NCI-H226 (cell line): ENCODE results near the gene PGBD2.
"Not testable (repeated sequence)": the region's sequence is repeated elsewhere in the genome, so short reads cannot be mapped to it uniquely, and the experiment has no call there.

Experiments used
- DNase-seq: peaks from one replicate; pipeline ENCODE4 v3.0.0-alpha.2; 2015

Gene PGBD2, protein sequence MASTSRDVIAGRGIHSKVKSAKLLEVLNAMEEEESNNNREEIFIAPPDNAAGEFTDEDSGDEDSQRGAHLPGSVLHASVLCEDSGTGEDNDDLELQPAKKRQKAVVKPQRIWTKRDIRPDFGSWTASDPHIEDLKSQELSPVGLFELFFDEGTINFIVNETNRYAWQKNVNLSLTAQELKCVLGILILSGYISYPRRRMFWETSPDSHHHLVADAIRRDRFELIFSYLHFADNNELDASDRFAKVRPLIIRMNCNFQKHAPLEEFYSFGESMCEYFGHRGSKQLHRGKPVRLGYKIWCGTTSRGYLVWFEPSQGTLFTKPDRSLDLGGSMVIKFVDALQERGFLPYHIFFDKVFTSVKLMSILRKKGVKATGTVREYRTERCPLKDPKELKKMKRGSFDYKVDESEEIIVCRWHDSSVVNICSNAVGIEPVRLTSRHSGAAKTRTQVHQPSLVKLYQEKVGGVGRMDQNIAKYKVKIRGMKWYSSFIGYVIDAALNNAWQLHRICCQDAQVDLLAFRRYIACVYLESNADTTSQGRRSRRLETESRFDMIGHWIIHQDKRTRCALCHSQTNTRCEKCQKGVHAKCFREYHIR

DNA sequence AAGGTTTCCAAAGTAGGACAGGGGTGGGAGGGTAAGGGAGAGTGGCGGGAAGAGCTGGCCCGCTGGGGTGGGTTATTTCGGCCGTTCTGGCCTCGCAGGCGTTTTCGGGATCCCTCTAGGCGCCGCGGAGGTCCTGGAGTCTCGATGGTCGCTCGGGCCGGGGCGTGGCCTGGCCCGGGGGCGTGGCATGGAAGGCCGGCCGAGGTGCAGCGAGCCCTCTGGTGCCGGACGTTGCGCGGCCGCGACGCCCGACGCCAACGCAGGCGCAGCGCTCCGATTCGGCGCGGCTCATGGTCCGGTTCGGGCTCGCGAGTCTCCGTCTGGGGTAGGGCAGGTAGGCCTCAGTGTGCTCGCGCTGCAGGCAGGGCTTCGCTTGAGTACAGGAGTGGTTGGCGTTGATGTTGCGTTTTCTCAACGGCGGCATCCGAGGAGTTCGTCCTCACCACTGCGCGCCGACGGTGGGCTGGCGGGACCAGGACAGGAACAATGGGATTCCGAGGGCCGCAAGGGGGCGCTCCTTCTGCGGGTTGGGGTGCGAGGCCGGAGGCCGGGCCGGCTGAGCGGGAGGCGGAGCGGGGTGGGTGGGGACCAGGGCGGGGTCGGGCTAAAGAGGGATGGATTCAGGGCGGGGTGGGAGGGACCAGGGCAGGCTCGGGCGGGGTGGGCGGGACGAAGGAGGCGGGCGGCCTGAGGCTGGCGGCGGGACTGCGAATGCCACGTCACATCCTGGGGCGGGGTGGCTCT is at the start of gene PGBD2:
Gene PGBD2 (plus strand): TSS at position 227 of the 744 bp plus-strand sequence. CDS start 7,628 bp downstream, outside the sequence.
- peak; percentile 86 for DNase-seq

DNA sequence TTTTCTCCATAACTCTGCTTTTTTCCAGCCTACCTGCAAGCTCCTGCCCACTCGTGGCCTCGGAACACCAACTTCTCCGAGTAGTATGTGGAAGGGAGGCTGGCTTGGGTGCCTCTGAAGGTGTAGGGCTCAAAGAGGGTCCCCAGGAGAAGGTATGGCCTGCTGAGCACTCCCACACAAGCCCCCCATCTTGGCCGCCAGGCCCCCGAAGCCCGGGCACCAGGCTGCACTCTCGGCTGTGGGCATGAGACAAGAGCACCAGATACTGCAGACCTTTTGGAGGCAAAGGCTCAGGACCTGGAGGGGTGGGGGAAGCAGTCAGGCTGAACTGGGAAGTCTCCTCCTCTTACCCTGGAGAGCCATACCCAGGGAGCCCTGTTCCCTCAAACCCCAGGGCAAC is 48.8 kb upstream of the PGBD2 start:
- DNase-seq: no peak

DNA sequence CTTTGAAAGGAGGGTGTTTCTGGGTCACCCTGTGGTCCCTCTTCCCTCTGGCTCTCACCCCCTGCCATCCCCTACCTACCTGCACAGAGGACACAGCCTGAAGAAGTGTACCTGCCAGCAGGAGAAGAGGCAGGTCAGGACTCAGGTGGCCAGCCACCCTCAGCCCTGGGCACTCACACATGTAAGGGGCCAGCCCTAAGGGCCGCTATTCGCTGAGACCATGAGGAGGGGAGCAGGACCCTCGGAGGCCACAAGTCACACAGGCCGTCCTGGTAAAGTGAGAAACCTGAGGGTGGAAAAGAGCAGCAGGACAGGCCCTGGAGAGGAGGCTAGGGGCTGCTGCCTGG is 48.3 kb upstream of the PGBD2 start:
- DNase-seq: no peak

DNA sequence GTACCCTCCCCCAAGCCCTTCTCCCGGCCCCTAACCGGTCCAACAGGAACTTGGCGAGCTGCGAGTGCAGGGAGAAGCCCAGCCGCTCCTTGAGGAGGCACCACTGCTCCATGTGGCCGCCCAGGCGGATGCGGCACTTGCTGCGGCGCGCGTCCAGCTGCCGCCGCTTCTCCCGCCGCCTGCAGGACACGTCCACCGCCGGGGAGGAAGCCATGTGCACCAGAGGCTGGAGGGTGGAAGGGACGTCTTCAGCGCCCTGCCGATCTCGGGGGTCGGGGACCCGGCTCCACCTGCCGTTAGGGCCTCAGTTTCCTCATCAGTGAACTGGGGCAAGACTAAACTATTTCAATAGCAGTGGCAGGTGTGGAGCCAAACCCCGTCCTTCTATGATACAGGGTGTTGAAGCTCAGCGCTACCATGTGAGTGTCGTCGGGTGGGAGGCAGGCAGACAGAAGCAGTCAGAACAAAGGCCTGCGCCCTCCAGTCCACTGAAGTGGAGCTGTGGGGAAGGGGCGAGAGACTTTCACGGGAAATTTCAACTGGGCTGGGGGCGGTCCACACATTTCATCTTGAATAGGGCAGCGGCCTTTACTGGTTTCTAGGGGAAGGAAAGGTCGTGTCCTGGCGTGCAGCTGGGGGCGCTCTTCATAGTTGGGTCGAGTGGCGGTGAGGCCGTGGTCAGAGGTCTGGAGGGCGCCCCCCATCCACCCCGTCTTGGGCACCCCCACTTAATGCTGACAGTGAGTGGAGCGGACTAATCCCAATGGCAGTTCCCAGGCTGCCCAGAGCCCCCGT is 47.7 kb upstream of the PGBD2 start:
- no peak for DNase-seq

DNA sequence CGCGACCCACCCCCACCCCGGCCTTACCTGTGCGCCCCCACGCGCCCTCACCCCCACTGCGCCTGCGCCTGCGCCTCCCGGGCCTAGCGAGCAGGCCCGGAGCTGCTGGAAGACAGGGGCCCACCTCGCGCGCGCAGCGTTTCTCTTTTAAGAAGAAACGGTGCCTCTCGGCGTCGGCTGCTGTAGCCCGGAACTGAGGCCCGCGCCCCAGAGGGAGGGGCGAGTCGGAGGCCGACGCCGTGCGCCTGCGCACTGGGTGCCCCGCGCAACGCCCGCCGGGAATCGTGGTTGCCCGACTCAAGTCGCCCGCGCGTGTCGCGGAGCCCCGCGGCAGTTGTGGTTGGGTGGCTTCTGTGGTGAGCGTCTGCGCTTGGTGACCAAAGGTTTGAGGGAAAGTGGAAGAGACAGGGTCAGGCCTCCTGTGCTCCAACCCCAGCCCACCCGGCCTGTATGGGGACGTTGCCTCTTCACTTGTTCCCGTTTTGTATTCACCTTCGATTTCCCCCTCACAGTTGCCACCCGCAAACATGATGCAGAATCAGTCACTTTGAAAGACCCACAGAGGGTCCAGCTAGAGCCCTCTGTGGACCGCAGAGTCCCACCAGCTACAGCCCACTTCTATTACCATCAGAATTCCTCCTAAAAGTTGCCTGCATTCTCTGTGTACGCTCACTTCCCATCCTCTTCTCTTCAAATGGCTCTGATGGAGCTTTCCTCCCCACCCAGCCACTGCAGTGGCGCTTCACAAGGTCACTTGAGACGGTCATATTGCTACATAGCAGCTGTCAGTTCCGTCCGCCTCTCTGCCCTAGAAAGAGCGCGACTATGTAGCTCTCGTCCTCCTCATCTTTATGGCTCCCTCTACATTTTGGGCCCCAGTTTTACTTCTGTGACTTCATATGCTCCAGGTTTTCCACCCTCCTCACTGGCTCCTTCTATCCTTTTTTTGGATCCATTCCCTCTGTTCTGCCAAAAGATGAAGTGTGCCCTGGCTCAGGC is 46.8 kb upstream of the PGBD2 start, which contains the start of gene ZNF692:
Gene ZNF692 (minus strand): TSS at position 195 of the 999 bp plus-strand sequence. CDS start 776 bp downstream, outside the sequence.
- peak; percentile 95 for DNase-seq

DNA sequence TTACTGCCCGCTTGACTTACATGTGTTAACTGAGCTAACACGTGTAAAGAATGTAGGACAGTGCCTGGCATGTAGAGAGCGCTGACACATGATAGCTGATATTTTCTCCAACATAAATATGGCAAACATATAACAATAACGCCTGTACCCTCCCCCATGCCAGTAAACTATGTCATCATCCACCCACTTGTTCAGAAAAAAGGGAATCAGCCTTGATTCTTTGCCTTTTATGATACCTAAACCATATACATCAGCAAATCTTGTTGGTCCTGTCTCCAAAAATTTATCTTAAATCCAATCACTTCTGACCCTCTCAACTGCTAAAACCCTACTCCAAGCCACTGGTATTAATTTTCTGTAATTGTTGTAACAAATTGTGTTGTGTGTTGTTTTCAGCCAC is 46.0 kb upstream of the PGBD2 start:
- DNase-seq: no peak

DNA sequence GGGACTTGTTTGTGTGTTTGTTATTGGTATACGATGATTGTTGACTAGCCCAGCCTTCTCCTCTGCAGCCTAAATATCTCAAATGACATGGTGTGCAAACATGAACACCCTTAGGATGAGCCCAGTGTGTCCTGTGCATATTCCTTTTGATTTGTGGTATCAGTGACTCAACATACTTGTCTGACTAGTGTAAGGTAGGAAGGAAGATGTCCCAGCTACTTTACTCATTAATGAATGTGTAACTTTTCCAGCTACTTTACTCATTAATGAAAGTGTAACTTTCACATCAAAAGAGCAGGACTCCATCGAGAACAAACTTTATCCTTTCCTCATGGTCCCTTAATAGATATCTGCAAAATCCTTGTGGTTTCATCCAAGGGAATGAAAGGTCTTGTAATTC is 44.4 kb upstream of the PGBD2 start:
- no peak for DNase-seq

DNA sequence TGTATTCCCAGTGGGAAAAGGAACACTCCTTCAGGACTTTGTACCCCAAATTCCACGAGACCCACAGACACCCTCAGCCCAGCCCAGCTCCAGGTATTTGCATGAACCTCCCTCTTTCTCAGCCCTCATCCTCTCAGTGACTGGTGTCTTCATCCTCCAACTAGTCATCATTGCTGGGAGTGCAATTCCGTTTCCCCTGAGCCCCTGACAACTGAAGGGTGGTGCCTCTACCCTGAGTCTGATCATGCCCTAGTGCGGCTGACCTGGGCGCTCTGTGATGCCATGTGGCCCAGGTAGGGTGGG is 43.4 kb upstream of the PGBD2 start:
- DNase-seq: no peak

DNA sequence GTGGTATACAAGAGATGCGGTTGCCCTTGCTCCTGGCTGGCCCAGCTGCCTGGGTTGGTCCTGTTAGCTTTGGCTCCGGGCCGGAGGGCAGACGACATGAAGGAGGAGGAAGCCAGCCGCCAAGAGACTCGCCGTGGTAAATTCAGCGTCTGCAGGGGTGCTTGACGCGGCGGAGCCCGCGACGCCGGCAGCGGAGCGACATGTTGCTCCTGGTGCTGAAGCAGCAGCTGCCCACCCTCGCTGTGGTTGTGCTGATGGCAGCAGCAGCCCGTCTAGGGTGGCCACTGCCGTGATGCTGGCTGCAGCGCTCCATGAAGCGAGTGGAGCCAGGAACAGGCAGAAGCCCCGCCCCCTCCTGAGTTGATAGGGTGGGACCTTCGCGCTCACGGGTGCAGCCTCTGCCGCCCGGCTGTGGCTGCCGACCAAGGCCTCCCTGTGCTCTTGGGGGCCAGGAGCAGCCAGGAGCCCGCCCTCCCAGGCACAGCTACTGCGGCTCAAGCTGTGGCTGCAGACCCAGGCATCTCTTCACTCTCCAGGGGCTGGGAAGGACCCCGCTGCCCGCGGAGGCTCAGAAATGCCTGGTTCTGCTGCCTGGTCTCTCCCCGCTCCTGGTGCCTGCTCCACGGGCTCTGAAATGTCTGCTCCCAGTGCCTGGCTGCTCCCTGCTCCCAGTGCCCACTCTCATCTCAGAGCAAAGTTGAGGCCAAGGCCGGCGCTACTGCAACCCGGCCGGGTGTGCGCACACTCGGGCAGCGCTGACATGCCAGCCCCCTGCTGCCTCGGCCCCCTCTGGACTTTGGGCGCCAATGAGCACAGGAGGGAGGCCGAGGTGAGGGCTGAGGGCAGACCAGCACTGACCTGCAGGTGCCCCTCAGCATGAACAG is 42.8 kb upstream of the PGBD2 start:
- peak; percentile 14 for DNase-seq

DNA sequence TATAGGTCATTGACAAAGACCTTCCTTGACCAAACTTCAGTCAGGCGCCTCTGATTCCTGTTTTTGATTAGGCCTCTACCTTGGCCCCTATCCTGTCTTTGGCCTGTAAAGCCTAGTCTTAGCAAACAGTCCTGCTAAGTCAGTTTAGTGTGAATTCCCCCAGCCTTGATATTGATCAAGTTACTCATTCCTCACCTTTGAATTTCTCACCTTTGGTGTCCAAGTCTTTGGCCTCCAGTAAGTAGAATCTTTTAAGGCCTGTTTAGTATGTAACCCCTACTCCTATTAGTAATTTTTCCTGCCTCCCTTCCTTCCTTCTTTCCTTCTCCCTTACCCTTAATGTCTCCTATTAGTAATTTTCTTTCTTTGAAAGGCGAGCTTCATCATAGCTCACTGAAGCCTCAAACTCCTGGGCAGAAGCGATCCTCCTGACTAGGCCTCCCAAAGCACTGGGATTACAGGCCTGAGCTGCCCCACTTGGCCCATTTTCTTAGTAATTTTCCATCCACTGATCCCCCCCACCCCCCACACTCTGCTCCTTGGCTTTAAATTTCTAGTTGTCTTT is 34.1 kb upstream of the PGBD2 start:
- DNase-seq: no peak

DNA sequence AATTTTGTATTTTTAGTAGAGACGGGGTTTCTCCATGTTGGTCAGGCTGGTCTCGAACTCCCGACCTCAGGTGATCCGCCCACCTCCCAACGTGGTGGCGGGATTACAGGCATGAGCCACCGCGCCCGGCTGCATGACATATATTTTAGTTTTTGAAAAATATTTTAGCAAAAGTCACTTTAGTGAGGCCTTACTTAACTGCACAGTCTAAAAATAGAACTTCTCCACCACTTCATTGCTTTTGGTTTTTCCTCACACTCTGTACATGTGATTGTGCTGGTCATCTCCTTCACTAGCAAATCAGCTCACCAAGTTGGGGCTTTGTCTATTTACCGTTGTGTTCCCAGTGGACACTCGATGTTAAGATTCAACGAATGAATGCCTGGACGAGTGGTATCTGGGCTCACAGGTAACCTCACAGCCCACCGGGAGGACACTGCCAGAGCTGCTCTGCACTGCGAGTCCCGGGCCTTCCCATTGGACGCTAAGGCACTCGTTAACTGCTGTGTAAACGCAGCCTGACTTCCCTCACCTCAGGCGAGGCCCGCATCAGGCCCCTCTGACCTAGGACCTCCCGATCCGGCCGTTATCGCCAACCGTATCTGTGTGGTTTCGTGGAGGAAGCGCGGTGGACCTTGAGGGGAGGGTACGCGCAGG is 33.2 kb upstream of the PGBD2 start:
- peak; percentile 56 for DNase-seq

DNA sequence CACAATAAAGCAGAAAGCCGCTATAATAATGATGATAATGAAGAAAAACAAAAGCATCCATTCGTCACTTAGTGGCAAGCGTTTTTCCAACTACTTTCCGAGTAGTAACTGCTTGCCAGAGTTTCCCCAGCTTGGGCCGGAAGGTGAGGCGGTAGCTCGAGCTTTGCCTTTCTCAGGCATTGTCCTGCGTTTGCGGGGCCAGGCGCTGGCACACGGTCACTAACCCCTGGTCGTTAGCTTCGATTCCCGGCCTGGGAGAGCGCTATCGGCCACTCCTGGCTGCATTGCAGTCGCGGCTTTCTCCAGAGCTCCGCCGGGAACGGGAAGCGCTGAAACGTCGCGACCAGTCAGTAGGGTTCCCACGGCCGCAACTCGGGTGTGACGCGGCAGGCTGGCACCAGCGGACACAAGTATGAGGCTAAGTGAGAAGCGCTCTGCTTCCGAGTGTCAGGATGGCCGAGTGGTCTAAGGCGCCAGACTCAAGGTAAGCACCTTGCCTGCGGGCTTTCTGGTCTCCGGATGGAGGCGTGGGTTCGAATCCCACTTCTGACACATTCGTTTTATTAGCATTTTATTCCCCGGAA is 32.5 kb upstream of the PGBD2 start:
- peak; percentile 91 for DNase-seq

DNA sequence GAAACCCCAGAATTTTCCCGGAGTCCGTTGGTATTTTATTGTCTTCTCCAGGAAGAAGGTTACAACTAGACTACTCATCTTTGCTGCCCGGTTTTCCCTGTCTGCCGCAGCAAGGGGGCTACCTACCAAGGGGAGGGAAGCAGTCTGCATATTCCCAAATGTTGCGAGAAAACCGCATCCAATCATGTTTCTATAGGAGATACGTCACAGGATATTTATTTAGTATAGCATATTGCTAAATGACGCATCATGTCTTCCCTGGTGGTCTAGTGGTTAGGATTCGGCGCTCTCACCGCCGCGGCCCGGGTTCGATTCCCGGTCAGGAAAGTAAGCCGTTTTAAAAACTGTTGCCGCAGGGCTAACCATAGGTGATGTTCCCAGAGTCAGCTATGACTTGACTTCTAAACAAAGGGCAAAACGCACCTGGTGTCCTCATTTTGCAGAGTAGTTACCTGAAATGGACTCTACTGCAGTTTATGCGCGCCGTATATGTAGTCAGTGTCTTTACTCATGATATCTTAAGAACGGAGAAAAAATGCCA is 32.0 kb upstream of the PGBD2 start:
- DNase-seq: peak; percentile 79

DNA sequence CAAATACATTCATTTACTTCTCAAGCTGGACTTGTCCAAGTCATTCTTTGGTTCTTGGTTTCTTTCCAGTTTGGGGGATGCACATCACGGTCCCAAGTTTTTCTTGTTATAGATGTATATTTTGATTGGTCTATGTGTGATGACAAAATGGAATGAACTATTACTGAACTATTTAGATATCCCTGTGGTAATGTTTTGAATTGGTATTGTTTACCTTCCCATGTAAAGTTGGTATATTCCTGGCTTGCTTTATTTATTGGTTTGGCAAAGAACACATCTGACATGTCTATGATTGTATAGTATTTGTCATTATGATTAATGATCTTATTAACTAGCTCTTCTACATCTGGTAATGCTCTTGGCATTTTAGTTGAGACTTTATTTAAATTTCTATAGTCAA is 24.8 kb upstream of the PGBD2 start:
- DNase-seq: no peak

DNA sequence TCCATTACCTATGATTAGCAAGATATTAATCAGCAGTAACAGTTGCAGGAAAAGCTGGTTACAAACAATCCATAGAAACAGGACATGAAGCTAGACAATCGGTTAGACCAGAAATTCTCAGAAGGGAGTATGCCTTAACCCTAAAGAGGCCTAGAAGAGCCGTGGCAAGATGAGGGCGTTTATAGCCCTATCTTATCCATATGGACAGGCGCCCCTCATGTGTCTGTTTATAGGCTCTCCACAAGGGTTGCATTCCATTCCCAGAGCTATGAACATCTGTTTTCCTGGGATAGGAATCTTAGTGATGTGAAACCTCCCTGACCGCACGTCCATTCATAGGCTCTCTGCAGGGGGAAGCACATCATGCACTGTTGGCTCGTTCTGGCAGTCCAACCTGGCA is 23.6 kb upstream of the PGBD2 start:
- not testable (repeated sequence) for DNase-seq

DNA sequence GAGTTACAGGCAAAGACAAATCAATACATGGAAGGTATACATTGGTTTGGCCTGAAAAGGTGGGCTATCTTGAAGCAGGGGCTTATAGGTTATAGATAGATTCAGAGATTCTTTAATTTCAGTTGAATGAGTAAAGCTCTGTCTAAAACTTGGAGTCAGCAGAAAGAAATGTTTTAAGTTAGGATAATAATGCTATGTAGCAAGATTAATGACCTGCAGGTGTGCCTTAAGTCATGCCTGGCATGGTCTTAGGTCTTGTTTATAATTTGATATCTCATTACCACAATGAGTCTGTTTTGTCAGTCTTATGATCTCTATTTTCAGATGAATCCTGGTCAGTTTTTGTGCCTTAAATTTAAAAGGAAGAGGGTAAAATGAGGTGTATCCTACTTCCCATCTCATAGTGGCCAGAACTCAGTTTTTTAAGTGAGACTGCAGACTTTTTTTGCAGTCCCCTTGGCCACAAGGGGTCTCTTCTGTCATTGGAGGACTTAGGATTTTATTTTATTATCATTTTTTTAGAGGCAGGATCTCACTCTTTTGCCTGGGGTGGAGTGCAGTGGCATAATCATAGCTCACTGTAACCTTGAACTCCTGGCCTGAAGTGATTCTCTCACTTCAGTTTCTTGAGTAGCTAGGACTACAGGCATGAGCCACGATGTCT is 21.3 kb upstream of the PGBD2 start:
- no peak for DNase-seq

DNA sequence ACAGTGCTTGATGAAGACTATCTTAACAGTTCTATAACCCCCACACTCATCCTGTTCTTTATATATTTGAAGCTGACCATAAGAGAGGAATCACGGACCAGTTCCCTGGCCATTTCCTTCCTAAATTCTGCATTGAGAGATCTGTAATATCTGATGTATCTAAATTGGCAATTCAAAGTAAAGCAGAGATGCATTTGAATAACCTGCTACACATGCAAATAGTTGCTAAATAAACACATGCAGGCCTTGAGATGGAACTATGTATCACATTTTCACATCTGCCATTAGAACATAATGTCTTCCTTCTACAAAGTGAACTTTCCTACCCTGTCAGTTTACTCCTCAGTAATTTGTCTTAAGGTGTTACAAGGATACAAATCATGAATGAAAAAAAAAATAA is 20.4 kb upstream of the PGBD2 start:
- DNase-seq: no peak

DNA sequence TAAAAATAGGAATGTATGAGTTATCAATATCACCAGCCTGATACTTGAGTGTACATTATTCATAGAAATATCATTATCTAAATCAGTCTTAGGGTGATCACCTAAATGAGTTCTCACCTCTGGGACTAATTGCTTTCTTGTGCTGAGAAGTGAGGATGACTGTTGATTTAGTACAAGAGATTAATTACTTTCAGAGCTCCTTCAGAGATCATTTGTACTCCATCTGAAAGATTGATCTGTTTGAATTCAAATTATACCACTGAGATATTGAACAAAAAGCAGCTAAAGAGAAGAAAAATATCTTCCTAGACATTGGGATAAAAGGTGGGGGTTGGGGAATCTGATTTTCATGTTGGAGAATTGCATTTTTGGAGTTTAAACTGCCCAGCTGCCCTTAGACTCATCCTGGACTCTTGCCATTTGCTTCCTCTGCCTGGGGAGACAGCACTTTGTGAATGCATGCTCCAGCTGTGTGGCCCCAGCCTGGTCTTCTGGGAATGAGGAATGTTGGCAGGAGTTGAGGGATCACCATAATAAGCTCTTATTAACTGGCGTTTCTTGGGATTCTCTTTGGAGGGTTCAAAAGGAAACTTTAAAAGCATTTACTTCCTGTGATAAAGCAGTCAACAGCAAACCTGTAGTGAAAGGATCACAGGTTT is 19.7 kb upstream of the PGBD2 start:
- no peak for DNase-seq
